BLaER1 (cell line): ENCODE results near the gene ANP32A.

Experiments
- H3K27ac ChIP-seq: shearing (Covaris generic); formaldehyde crosslinking; 2 replicates; pipeline ENCODE4 v1.8.1; 2022
- H3K27me3 ChIP-seq: shearing (Covaris generic); formaldehyde crosslinking; 2 replicates; pipeline ENCODE4 v1.8.1; 2022
- H3K36me3 ChIP-seq: shearing (Covaris generic); formaldehyde crosslinking; 2 replicates; pipeline ENCODE4 v1.8.1; 2022
- H3K4me1 ChIP-seq: shearing (Covaris generic); formaldehyde crosslinking; 2 replicates; pipeline ENCODE4 v1.8.1; 2022
- H3K4me2 ChIP-seq: shearing (Covaris generic); formaldehyde crosslinking; 2 replicates; pipeline ENCODE4 v1.8.1; 2022
- H3K4me3 ChIP-seq: shearing (Covaris generic); formaldehyde crosslinking; 2 replicates; pipeline ENCODE4 v1.8.1; 2022
- H3K9ac ChIP-seq: shearing (Covaris generic); formaldehyde crosslinking; 2 replicates; pipeline ENCODE4 v1.8.1; 2022
- H3K9me3 ChIP-seq: shearing (Covaris generic); formaldehyde crosslinking; 2 replicates; pipeline ENCODE4 v1.8.1; 2022
- H4K20me1 ChIP-seq: shearing (Covaris generic); formaldehyde crosslinking; 2 replicates; pipeline ENCODE4 v1.8.1; 2022
- Cebpa-rat ChIP-seq: shearing (Covaris generic); IDR thresholded peaks from 2 replicates; pipeline ENCODE4 v1.8.1; 2022

Gene ANP32A

DNA sequence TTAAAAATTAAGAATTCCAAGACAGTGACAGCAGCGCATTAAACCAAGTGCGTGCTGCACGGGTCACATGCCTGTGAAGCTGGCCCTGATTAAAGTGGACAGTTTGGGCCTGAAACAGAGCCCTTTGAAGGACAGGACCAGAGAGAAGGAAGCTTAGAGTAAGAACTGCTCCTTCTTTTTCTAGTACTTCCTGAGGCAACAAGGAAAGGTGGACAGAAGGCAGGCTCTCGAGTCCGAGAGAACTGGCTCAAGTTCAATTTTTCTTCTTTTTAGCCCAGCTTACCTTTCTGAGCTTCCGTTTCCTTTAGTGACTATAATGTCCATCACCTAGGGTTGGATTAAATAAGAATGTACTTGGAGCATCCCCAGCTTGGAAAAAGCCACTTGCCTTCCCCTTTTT is 26.9 kb downstream of the ANP32A start:
- H3K9ac ChIP-seq, result 0 out of 2 replicates have a peak overlapping the region, but pooled peaks have one; percentile 30
- 0 out of 2 replicates have a peak overlapping the region, but pooled peaks have one; percentile 0 for H3K27ac ChIP-seq
- H3K4me1 ChIP-seq, result peaks cover 100% of the 10 kb centered on the region
- TF ChIP-seq Cebpa-rat, result no peak
- peaks cover 100% of the 10 kb centered on the region for H4K20me1 ChIP-seq
- peak overlapping the region; percentile 92 for H3K4me2 ChIP-seq
- H3K4me3 ChIP-seq, result no peak overlapping the region
- peaks cover 37% of the 10 kb centered on the region for H3K36me3 ChIP-seq
- H3K27me3 ChIP-seq, result no peaks in the 10 kb centered on the region
- no peaks in the 10 kb centered on the region for H3K9me3 ChIP-seq

GRCh38 chr15:68792901-68793766 is 27.6 kb downstream of the ANP32A start:
- H3K4me3 ChIP-seq, result no peak overlapping the region
- peaks cover 100% of the 10 kb centered on the region for H4K20me1 ChIP-seq
- peaks cover 43% of the 10 kb centered on the region for H3K36me3 ChIP-seq
- peaks cover 100% of the 10 kb centered on the region for H3K4me1 ChIP-seq
- peak overlapping the region; percentile 86 for H3K27ac ChIP-seq
- no peak for TF ChIP-seq Cebpa-rat
- H3K4me2 ChIP-seq, result peak overlapping the region; percentile 92
- H3K9ac ChIP-seq, result 0 out of 2 replicates have a peak overlapping the region, but pooled peaks have one; percentile 30
- H3K9me3 ChIP-seq, result no peaks in the 10 kb centered on the region
- H3K27me3 ChIP-seq, result no peaks in the 10 kb centered on the region

- no peak for TF ChIP-seq Cebpa-rat
- H3K36me3 ChIP-seq, result peaks cover 52% of the 10 kb centered on the region
- H4K20me1 ChIP-seq, result peaks cover 100% of the 10 kb centered on the region
- H3K27ac ChIP-seq, result peak overlapping the region; percentile 86
- 0 out of 2 replicates have a peak overlapping the region, but pooled peaks have one; percentile 48 for H3K4me3 ChIP-seq
- no peaks in the 10 kb centered on the region for H3K9me3 ChIP-seq
- H3K27me3 ChIP-seq, result no peaks in the 10 kb centered on the region
- peaks cover 100% of the 10 kb centered on the region for H3K4me1 ChIP-seq
- peak overlapping the region; percentile 75; the same call in 1 of the 2 replicates for H3K9ac ChIP-seq
- peak overlapping the region; percentile 92 for H3K4me2 ChIP-seq
Measured at GRCh38 chr15:68791431-68792283, 29.0 kb downstream of the ANP32A start.

DNA sequence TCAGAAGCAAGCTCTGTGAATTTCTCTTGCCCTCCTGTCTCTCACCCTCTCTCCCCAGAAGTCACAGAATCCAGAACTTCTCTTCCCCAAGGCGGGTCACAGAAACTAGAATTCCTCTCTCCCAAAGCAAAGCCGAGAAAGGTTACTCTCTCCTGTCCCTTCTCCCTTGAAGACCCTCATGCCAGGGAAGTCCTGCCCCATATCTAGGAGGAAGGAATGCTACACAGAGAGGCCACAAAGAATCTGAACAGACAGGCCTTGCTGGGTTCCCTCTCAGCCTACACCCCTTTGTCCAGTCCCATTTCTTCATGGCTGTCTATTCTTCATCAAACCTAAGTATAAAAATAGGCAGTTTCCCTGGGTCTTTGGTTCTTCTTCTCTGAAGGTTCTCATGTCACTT is 29.8 kb downstream of the ANP32A start:
- no peaks in the 10 kb centered on the region for H3K27me3 ChIP-seq
- H3K9ac ChIP-seq, result peak overlapping the region; percentile 75
- peak overlapping the region; percentile 86 for H3K27ac ChIP-seq
- H3K36me3 ChIP-seq, result peaks cover 54% of the 10 kb centered on the region
- peak overlapping the region; percentile 92 for H3K4me2 ChIP-seq
- peak overlapping the region; percentile 48 for H3K4me3 ChIP-seq
- peaks cover 100% of the 10 kb centered on the region for H3K4me1 ChIP-seq
- peaks cover 100% of the 10 kb centered on the region for H4K20me1 ChIP-seq
- no peaks in the 10 kb centered on the region for H3K9me3 ChIP-seq
- no peak for TF ChIP-seq Cebpa-rat

DNA sequence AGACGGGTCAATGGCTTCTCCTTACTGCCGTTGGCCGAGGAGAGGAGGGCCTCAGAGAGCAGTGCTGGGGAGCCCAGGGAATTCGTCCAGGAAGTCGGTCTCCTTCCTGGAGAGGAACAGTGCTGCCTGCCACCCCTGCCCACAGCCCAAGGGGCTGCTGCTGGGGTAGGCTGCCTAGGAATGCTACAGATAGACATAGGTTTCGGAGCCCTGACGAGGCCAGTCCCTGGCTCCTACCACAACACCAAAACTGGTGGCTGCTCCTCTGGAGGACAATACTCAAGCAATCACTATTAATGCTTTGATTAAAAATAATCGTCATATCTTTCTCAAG is 30.5 kb downstream of the ANP32A start:
- H3K27ac ChIP-seq, result peak overlapping the region; percentile 86

GRCh38 chr15:68789534-68790241 is 31.0 kb downstream of the ANP32A start:
- Histone ChIP-seq H3K27me3 (no peaks in the 10 kb centered on the region), H4K20me1 (peaks cover 100% of the 10 kb centered on the region), H3K9me3 (no peaks in the 10 kb centered on the region), H3K4me3 (peak overlapping the region; percentile 48), H3K4me2 (peak overlapping the region; percentile 92), H3K9ac (peak overlapping the region; percentile 75), H3K27ac (peak overlapping the region; percentile 86), H3K36me3 (peaks cover 66% of the 10 kb centered on the region), H3K4me1 (peaks cover 100% of the 10 kb centered on the region)
- no peak for TF ChIP-seq Cebpa-rat

More for the DNA sequence above, 30.5 kb downstream of the ANP32A start:
- Histone ChIP-seq H3K4me3 (peak overlapping the region; percentile 48), H3K9ac (peak overlapping the region; percentile 75), H3K36me3 (peaks cover 61% of the 10 kb centered on the region), H4K20me1 (peaks cover 100% of the 10 kb centered on the region), H3K9me3 (no peaks in the 10 kb centered on the region), H3K4me2 (peak overlapping the region; percentile 92), H3K27me3 (no peaks in the 10 kb centered on the region), H3K4me1 (peaks cover 100% of the 10 kb centered on the region)
- no peak for TF ChIP-seq Cebpa-rat

GRCh38 chr15:68789091-68789490 is 31.6 kb downstream of the ANP32A start:
- TF ChIP-seq Cebpa-rat, result no peak
- Histone ChIP-seq H3K9ac (peak overlapping the region; percentile 75), H3K27me3 (no peaks in the 10 kb centered on the region), H3K4me1 (peaks cover 100% of the 10 kb centered on the region), H3K4me3 (peak overlapping the region; percentile 48), H4K20me1 (peaks cover 100% of the 10 kb centered on the region), H3K27ac (peak overlapping the region; percentile 86), H3K36me3 (peaks cover 71% of the 10 kb centered on the region), H3K9me3 (no peaks in the 10 kb centered on the region), H3K4me2 (peak overlapping the region; percentile 92)

DNA sequence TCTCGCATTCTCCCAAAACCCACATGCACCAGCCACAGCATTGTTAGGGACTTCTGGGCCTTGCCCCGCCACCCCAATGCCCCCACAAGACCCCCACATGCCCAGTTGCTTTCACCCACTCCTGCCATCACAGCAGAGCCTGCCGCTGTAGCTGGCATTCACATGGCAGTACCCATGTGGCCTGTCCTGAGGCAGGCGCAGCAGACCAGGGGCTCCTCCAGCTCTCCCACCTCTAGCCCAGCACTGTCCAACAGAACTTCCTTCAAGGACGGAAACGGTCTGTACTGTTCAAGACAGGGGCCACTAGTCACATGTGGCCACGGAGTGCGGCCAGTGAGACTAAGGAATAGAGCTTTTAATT is 32.5 kb downstream of the ANP32A start:
- Histone ChIP-seq H3K4me2 (peak overlapping the region; percentile 92), H3K27me3 (no peaks in the 10 kb centered on the region), H3K36me3 (peaks cover 71% of the 10 kb centered on the region), H3K4me1 (peaks cover 99% of the 10 kb centered on the region), H3K9ac (peak overlapping the region; percentile 75), H3K9me3 (no peaks in the 10 kb centered on the region), H3K4me3 (peak overlapping the region; percentile 45), H3K27ac (peak overlapping the region; percentile 86), H4K20me1 (peaks cover 100% of the 10 kb centered on the region)
- no peak for TF ChIP-seq Cebpa-rat

DNA sequence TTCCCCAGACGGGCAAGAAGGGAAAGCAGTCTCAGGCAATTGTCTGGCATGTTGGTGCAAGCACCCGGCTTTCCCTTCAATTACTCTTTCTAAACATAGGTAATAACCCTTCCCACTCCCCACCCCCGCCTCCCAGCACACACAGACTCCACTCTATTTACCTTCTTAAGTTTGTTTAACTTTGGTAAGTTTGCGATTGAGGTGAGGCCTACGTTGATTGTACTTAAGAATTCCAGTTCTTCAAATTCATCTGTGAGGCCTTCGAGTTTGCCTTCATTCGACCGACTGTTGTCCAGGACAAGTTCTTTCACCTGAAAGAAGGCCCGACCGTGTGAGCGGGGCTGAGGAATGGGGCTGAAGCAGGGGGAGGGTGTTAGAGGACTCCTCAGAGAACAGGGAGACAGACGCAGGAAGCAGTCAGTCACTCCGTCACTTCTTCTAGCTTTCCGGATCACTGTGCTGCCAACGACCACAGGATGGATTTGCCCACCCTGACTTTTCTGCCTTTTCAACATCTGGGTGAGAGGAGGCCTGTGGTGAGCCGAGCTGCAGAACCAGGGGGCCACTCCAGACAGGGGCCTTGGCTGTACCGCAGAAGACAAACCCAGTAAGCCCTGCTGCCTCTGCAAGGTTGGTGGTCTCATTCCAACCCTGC is 33.0 kb downstream of the ANP32A start:
- H4K20me1 ChIP-seq, result peaks cover 100% of the 10 kb centered on the region
- H3K4me3 ChIP-seq, result peak overlapping the region; percentile 45
- no peak for TF ChIP-seq Cebpa-rat
- H3K4me2 ChIP-seq, result peak overlapping the region; percentile 92
- peak overlapping the region; percentile 75 for H3K9ac ChIP-seq
- H3K27me3 ChIP-seq, result no peaks in the 10 kb centered on the region
- H3K9me3 ChIP-seq, result no peaks in the 10 kb centered on the region
- peaks cover 99% of the 10 kb centered on the region for H3K4me1 ChIP-seq
- H3K36me3 ChIP-seq, result peaks cover 71% of the 10 kb centered on the region
- peak overlapping the region; percentile 86 for H3K27ac ChIP-seq
